ENCODE measurements around the gene ALX3.

Gene ALX3

DNA sequence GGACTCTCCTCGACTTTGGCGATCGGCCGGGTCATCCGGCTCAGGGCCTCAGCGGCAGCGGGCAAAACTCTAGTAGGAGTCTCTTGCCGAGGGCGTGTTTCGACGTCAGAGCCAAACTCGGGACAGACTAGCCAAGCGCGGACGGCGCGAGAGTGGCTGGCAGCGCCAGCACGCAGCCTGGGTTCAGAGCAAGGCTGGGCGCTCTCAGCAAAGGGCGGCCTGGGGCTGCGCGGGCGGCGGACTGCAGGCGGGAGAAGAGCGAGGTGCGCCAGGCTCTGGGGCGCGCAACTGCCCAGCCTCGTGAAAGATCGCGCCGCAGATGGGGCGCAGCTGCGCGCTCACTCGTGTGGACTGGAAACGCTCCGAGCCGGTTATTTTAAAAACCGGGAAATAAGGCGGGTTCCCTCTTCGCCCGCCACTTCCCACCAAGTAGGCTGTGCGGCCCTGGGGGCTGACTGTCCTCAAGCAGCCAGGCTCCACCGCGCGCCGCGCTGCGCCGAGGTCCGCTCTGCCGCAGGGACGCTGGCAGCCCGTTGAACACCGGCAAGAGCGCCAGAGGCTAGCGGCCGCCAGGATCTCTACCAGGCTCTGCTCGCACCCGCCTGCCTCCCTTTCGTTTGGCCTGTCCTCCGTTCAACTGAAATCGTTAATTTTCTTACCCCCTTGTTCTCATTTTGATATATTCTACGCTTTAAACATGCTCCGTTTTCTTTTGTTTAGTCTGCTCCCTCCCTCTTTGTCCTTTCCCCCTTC lies 2.4 kb downstream of the ALX3 start:
- no peak overlapping the region for H3K4me3 ChIP-seq (ENCODE audit: low read depth, low read length)

DNA sequence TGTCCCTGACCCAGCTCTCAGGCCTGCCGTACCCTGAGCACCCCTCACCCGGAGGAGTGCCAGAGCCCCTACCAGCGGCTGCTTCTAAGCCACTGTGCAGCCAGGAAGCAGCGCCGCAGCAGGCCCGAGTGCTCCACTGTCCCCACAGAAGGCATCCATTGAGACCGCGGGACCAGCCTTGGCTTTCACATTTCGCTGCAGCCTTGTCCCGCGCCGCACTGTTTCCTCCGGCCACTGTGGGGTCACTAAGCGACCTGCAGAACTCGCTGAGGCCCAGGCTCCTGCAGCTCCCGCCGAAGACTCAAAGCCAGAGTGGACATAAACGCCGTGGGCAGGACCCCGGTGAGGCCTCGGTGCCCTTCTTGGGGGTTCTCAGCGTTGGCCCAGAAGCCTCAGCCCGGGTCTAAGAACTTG lies 3.0 kb downstream of the ALX3 start:
- H3K4me3 ChIP-seq (ENCODE audit: low read depth, low read length): no peak overlapping the region
- no peak for DNase-seq (ENCODE audit: low read depth)
- TF ChIP-seq POLR2A (IDR thresholded peaks at IDR 0.05; ENCODE audit: extremely low read depth, insufficient read length): no peak
- no peak for TF ChIP-seq MAX (IDR thresholded peaks at IDR 0.05; ENCODE audit: low read depth, low read length)
- no peak for TF ChIP-seq MYC (IDR thresholded peaks at IDR 0.05; ENCODE audit: low read depth, low read length)

More for the DNA sequence above, 2.4 kb downstream of the ALX3 start:
- TF ChIP-seq CTCF (IDR thresholded peaks at IDR 0.05; ENCODE audit: low read depth, low read length) (no peak), MAX (IDR thresholded peaks at IDR 0.05; ENCODE audit: low read depth, low read length) (no peak), MYC (IDR thresholded peaks at IDR 0.05; ENCODE audit: low read depth, low read length) (no peak), POLR2A (IDR thresholded peaks at IDR 0.05; ENCODE audit: extremely low read depth, insufficient read length) (no peak)
- DNase-seq (ENCODE audit: low read depth): no peak

GRCh38 chr1:110065841-110066240 lies 4.6 kb downstream of the ALX3 start:
- no peak for DNase-seq (ENCODE audit: low read depth)
- TF ChIP-seq MAX (IDR thresholded peaks at IDR 0.05; ENCODE audit: low read depth, low read length) (no peak), CTCF (IDR thresholded peaks at IDR 0.05; ENCODE audit: low read depth, low read length) (no peak), MYC (IDR thresholded peaks at IDR 0.05; ENCODE audit: low read depth, low read length) (no peak), POLR2A (IDR thresholded peaks at IDR 0.05; ENCODE audit: extremely low read depth, insufficient read length) (no peak)
- H3K4me3 ChIP-seq (ENCODE audit: low read depth, low read length): no peak overlapping the region

DNA sequence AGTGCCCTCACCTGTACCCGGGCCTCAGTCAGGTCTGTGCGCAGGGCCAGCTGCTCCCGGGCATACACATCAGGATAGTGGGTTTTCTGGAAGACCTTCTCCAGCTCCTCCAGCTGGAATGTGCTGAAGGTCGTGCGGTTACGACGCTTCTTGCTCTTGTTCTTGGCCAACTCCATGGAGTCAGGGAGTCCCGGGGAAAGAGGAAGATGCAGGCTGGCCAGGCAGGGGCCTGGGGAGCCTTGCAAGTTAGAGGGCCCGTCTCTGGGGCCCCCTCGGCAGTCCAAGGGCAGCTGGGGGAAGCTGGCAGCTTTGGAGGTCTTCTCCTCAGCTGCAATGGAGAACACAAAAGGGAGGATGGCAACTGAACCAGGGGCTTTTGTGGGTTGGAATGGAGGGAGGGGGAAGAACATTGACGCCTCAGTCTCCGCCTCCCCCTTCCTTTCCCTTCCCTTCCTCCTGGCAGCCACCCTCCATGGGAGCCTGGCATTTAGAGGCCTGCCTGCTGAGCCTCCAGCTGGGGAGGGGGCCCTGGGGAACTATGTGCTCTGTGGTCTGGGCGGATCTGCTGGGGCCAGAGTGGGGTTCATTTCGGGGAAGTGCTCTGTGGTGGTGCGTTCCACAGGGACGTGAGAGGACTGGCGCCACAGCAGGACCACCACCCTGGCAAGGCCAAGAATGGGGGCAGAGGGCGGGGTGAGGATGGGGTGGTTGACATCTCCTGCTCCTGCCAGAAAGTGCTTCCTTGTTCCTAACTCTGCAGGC lies 5.7 kb downstream of the ALX3 start:
- TF ChIP-seq CTCF (IDR thresholded peaks at IDR 0.05; ENCODE audit: low read depth, low read length) (no peak), MYC (IDR thresholded peaks at IDR 0.05; ENCODE audit: low read depth, low read length) (no peak), POLR2A (IDR thresholded peaks at IDR 0.05; ENCODE audit: extremely low read depth, insufficient read length) (no peak), MAX (IDR thresholded peaks at IDR 0.05; ENCODE audit: low read depth, low read length) (no peak)

DNA sequence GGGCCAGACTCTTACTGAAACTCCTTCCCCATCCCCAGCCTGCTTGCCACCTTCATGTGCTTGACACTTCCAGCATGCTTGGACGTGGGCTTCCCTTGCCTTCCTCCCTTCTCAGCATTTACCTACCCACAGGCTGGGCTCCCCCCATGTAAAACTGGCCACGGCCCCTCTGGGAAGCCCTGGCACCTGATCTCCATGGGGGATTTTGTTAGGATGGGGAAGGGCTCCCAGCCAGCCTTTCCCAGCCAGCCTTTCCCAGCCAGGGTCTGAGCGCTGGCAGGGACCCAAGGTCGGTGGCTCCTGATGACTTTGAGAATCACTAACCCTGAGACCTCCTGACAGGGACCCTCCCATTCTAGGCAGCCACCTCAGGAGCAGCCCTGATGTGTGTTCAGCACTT lies 6.7 kb downstream of the ALX3 start:
- DNase-seq (ENCODE audit: low read depth): no peak
- H3K4me3 ChIP-seq (ENCODE audit: low read depth, low read length): no peak overlapping the region
- TF ChIP-seq CTCF (IDR thresholded peaks at IDR 0.05; ENCODE audit: low read depth, low read length) (no peak), POLR2A (IDR thresholded peaks at IDR 0.05; ENCODE audit: extremely low read depth, insufficient read length) (no peak), MAX (IDR thresholded peaks at IDR 0.05; ENCODE audit: low read depth, low read length) (no peak), MYC (IDR thresholded peaks at IDR 0.05; ENCODE audit: low read depth, low read length) (no peak)

More for the DNA sequence above, 5.7 kb downstream of the ALX3 start:
- DNase-seq (ENCODE audit: low read depth): no peak
- H3K4me3 ChIP-seq (ENCODE audit: low read depth, low read length): no peak overlapping the region

GRCh38 chr1:110062612-110063011 lies 7.9 kb downstream of the ALX3 start:
- no peak overlapping the region for H3K4me3 ChIP-seq (ENCODE audit: low read depth, low read length)
- TF ChIP-seq POLR2A (IDR thresholded peaks at IDR 0.05; ENCODE audit: extremely low read depth, insufficient read length) (no peak), MYC (IDR thresholded peaks at IDR 0.05; ENCODE audit: low read depth, low read length) (no peak), MAX (IDR thresholded peaks at IDR 0.05; ENCODE audit: low read depth, low read length) (no peak), CTCF (IDR thresholded peaks at IDR 0.05; ENCODE audit: low read depth, low read length) (no peak)
- DNase-seq (ENCODE audit: low read depth): no peak
